HG02642 (cell line): ENCODE data around the gene ZNF554.
"Not testable (repeated sequence)": the region's sequence is repeated elsewhere in the genome, so short reads cannot be mapped to it uniquely, and the experiment has no call there.

Source experiments
- ATAC-seq: cut with Tn5 transposase; IDR thresholded peaks from one replicate; pipeline ENCODE4 v1.9.1; 2021; ENCODE audit warnings: mild to moderate bottlenecking; ENCODE audit not compliant: unreplicated experiment, poor library complexity

The ZNF554 gene

GRCh38 chr19:2863816-2864215 lies 44.1 kb downstream of the ZNF554 start:
- ATAC-seq: no peak

DNA sequence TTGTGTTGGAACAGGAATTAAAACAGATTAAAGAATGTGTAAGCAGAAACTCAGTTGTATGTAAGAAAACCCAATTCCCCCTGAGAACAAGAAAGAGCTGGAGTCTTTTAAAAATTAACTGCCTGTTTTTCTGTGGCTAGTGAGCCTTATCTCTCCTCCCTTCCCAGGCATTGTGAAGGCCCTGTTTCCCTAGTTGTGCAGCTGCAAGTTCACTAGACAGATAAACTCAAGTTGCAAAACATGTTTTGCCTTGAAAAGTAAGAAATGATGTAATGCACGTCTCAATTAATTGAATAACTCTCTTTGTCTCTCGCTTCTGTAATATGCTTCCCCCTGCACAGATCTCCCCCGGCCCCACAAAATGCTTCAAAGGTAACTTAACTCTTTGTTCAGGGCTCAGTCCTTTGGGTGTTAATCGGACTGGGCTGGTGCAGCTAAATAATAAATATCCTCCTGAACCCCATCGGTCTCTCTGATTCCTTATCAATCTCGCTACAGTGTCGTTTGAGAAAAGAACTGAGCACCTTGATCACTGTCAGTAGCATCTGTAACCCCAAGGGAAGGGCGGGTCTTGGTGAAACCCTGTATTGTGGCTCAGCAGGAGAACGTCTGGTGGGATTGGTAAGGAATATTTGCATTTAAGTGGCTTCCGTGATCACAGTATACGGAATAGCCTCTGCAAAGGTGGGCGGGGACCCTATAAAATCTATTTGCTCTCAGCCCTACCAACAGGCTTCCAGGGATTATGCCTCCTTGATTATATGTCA lies 45.8 kb downstream of the ZNF554 start:
- no peak for ATAC-seq

DNA sequence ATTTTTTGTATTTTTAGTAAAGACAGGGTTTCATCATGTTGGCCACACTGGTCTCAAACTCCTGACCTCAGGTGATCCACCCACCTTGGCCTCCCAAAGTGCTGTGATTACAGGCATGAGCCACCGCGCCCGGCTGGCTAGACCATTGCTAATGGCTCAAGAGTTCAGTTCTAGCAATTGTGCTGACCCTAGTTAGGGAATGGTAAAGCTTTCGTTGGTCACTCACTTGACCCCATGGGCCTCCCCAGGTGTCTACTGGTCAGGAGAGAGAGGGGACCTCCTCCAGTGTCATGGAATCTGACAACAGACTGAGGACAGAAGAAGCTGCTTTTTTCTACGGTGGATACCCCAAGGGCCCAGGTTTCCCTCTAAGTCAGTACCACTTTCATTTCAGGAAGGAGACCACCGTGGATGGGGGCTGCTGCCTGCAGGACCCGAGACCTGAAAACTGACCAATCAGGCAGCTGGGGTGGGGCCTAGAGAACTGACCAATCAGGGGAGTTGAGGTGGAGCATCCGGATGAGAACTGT lies 46.9 kb downstream of the ZNF554 start:
- ATAC-seq: no peak

- no peak for ATAC-seq
These were observed 47.6 kb downstream of the ZNF554 start, which contains the start of gene ZNF556 for GRCh38 chr19:2867025-2867991. Gene ZNF556 (plus strand): TSS chr19:2867335. CDS start chr19:2867422, 87 bp downstream.

- no peak for ATAC-seq
These were observed 50.0 kb downstream of the ZNF554 start for GRCh38 chr19:2869618-2870017.

DNA sequence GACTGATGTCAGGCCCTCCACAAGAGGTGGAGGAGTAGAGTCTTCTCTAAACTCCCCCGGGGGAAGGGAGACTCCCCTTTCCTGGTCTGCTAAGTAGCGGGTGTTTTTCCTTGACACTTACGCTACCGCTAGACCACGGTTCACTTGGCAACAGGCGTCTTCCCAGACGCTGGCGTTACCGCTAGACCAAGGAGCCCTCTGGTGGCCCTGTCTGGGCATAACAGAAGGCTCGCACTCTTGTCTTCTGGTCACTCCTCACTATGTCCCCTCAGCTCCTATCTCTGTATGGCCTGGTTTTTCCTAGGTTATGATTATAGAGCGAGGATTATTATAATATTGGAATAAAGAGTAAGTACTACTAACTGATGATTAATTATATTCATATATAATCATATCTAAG lies 52.5 kb downstream of the ZNF554 start:
- not testable (repeated sequence) for ATAC-seq

DNA sequence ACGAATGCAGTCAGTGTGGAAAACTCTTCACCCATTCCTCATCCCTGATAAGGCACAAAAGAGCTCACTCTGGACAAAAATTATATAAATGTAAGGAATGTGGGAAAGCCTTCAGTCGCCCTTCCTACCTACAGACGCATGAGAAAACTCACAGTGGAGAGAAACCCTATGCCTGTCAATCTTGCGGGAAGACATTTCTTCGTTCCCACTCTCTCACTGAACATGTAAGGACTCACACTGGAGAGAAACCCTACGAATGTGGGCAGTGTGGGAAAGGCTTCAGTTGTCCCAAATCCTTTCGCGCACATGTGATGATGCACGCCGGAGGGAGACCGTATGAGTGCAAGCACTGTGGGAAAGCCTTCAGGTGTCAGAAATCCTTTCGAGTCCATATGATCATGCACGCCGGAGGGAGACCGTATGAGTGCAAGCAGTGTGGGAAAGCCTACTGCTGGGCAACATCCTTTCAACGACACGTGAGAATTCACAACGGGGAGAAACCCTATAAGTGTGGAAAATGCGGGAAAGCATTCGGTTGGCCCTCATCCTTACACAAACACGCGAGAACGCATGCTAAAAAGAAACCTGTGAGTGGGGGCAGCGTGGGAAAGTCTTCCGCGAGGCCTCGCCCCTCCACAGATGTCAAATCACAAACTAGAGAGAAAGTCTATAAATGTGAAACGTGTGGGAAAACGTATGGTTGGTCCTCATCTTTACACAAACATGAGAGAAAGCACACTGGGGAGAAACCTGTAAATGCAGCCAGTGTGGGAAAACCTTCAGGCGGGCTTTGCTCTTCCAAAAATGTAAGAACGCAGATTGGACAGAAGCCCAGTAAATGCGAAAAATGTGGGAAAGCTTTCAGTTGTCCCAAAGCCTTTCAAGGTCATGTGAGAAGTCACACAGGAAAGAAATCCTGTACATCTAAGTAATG lies 58.0 kb downstream of the ZNF554 start:
- no peak for ATAC-seq

DNA sequence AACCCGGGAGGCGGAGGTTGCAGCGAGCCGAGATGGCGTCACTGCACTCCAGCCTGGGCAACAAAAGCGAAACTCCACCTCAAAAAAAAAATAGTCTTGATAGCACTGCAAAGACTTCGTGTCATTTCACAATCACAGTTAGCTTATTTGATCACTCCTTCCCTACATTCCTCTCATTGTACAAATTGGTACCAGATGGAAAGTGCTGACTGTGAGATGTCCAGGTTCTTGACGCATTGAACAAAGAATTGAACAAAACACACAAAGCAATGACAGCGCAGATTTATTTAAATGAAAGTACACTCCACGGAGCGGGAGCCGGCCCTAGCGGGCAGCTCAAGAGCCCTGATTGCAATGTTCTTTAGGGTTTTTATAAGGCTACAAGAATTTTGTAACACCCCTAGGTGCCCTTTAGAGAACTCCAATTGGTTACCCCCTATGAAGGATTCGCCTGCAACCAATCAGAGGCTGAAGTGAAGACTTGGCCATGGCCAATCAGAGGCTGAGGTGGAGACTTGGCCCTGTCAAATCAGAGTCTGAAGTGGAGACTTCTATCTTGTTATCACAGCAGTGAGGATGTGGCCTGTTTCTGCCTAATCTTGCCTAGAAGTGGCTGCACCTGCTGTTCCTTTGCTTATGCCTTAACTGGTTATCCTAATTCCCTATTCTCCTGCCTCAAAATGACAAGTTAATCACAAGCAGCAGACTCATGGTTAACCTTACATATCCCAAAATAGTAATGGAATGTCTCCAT lies 64.2 kb downstream of the ZNF554 start:
- ATAC-seq: no peak

- ATAC-seq: no peak
These were observed 66.1 kb downstream of the ZNF554 start for GRCh38 chr19:2885736-2886135.
